Mesodermal cell (in vitro differentiated cells): ENCODE data around the gene LAMC2.

Source experiments
- H3K27ac ChIP-seq: 2 replicates; pipeline ENCODE4 v1.7.0; 2013; ENCODE audit warnings: mild to moderate bottlenecking, low read depth, low read length, moderate library complexity; ENCODE audit not compliant: severe bottlenecking
- H3K36me3 ChIP-seq: 2 replicates; pipeline ENCODE4 v1.7.1; 2013; ENCODE audit warnings: mild to moderate bottlenecking, low read length, moderate library complexity; ENCODE audit not compliant: control insufficient read depth, insufficient read depth
- H3K4me1 ChIP-seq: one replicate; pipeline ENCODE4 v1.7.1; 2013; ENCODE audit warnings: mild to moderate bottlenecking, low read length; ENCODE audit not compliant: insufficient read depth, control insufficient read depth, poor library complexity, severe bottlenecking
- H3K4me3 ChIP-seq: 2 replicates; pipeline ENCODE4 v1.7.0; 2013; ENCODE audit warnings: low read length, control low read depth, mild to moderate bottlenecking; ENCODE audit not compliant: insufficient read depth, poor library complexity, severe bottlenecking; ENCODE audit errors: extremely low read depth
- H3K9me3 ChIP-seq: 2 replicates; pipeline ENCODE4 v1.7.1; 2013; ENCODE audit warnings: mild to moderate bottlenecking, low read length, moderate library complexity; ENCODE audit not compliant: control insufficient read depth
- WGBS, 2 experiments: methylation state at CpG; one replicate each; pipeline ENCODE4 v1.1.5; 2013; ENCODE audit warnings: missing lambda C conversion rate in 2 of 2; ENCODE audit not compliant: insufficient coverage in 2 of 2; 5-methylcytosine and 5-hydroxymethylcytosine counted together

LAMC2 gene

GRCh38 chr1:183193963-183194525, 8.0 kb downstream of the LAMC2 start:
- Histone ChIP-seq H3K4me3 (no peak overlapping the region), H3K4me1 (peaks cover 4% of the 10 kb centered on the region), H3K9me3 (no peaks in the 10 kb centered on the region), H3K27ac (no peak overlapping the region), H3K36me3 (no peaks in the 10 kb centered on the region)
- 87 to 88% methylated on average over 1 to 3 of the region's 4 CpGs for WGBS, 2 experiments

- no peak overlapping the region for H3K27ac ChIP-seq
- no peak overlapping the region for H3K4me3 ChIP-seq
- no peaks in the 10 kb centered on the region for H3K36me3 ChIP-seq
- peaks cover 4% of the 10 kb centered on the region for H3K4me1 ChIP-seq
- H3K9me3 ChIP-seq = no peaks in the 10 kb centered on the region
- WGBS, 2 experiments = 100% methylated on average over 1 of the region's 1 CpG
Measured at GRCh38 chr1:183194527-183195141, 8.6 kb downstream of the LAMC2 start.

DNA sequence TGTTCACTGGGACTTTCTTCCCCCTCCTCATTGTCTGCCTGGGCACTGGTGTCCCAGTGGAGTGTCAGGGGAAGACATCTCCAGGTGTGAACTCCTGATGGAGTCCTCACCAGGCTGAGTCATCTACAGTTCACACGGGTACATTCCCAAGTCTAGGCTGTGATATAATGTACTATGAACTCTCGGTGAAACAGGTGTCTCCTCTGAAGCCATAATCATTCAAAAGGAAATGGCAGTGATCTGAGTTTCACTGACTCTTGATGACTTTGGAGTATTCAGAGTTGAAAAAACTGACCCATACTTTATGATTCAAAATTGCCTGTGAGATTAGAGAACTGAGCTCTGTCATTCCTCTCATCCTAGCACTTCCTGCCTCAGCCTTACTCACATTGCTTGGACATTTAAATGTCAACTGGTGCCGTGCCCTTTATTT, 9.1 kb downstream of the LAMC2 start:
- 39 to 67% methylated on average over 1 to 2 of the region's 3 CpGs for WGBS, 2 experiments

GRCh38 chr1:183197762-183198161, 11.7 kb downstream of the LAMC2 start:
- H3K9me3 ChIP-seq = no peaks in the 10 kb centered on the region
- 85 to 88% methylated on average over 4 of the region's 4 CpGs for WGBS, 2 experiments
- peaks cover 4% of the 10 kb centered on the region for H3K4me1 ChIP-seq
- no peak overlapping the region for H3K4me3 ChIP-seq
- H3K27ac ChIP-seq = no peak overlapping the region
- H3K36me3 ChIP-seq = no peaks in the 10 kb centered on the region

More for the DNA sequence above, 9.1 kb downstream of the LAMC2 start:
- Histone ChIP-seq H3K4me3 (no peak overlapping the region), H3K36me3 (no peaks in the 10 kb centered on the region), H3K27ac (no peak overlapping the region), H3K9me3 (no peaks in the 10 kb centered on the region), H3K4me1 (peaks cover 4% of the 10 kb centered on the region)

- Histone ChIP-seq H3K4me1 (peaks cover 4% of the 10 kb centered on the region), H3K4me3 (no peak overlapping the region), H3K27ac (no peak overlapping the region), H3K9me3 (no peaks in the 10 kb centered on the region), H3K36me3 (no peaks in the 10 kb centered on the region)
- WGBS, 2 experiments = 93 to 98% methylated on average over 6 to 9 of the region's 9 CpGs
Measured at GRCh38 chr1:183198463-183198862, 12.4 kb downstream of the LAMC2 start.

DNA sequence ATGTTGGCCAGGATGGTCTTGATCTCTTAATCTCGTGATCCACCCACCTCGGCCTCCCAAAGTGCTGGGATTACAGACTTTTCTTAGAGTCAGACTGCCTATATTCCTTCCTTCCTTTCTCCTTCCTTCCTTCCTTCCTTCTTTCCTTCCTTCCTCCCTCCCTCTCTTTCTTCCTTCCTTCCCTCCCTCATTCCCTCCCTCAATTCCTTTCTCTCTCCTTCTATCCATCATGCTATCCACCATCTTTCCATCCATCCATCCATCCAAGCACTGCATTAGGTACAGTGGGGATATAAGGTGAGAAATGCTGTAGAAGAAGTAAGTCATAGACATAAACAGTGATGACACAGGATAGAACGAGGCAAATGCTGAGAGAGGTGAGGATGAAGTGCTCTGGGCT, 13.2 kb downstream of the LAMC2 start:
- Histone ChIP-seq H3K9me3 (no peaks in the 10 kb centered on the region), H3K27ac (no peak overlapping the region), H3K36me3 (no peaks in the 10 kb centered on the region), H3K4me1 (peaks cover 4% of the 10 kb centered on the region), H3K4me3 (no peak overlapping the region)
- 92 to 93% methylated on average over 3 of the region's 3 CpGs for WGBS, 2 experiments

DNA sequence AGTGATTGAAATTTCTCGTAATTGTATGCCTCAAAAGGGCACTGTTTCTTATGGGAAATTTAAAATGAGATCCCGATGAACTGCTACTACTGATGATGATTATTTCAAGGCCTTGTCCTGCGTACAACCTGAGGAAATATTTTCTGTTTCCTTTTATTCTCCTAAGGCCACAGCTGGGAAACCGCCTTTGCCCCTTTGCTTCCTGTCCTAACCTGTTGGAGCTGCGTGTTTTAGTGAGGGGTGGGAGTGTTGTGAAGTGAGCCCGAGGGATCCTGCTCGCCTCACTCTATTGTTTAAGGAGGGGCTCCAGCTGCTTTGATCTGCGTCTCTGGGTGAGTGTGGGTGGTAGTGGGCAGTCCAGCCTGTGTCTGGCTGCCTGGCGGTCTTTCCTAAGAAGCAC, 14.4 kb downstream of the LAMC2 start:
- H3K4me3 ChIP-seq = no peak overlapping the region
- H3K36me3 ChIP-seq = no peaks in the 10 kb centered on the region
- H3K27ac ChIP-seq = no peak overlapping the region
- WGBS, 2 experiments = 88 to 92% methylated on average over 2 of the region's 9 CpGs
- no peaks in the 10 kb centered on the region for H3K4me1 ChIP-seq
- no peaks in the 10 kb centered on the region for H3K9me3 ChIP-seq

DNA sequence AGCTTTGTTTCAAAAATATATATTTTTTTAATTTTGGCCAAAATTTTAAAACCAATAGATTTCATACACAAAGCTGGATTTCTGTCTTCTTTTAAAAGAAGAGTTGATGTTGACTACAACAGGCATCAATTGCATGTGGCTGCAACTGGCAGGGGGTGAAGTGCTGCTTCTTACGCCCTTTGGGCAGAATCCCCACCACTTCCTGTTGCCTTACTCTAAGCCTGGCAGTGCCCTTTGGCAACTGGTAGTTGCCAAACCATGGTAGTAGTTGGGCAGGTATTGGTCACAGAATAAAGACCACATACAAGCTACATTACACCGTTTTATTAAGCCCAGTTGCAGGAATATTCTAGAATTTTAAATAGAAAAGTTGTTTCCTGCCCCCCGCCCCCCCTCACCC, 17.0 kb downstream of the LAMC2 start:
- H3K36me3 ChIP-seq = no peaks in the 10 kb centered on the region
- no CpG with 5 or more reads among the region's 3 CpGs for whole genome bisulfite sequencing, 2 experiments

GRCh38 chr1:183205196-183205781, 19.2 kb downstream of the LAMC2 start:
- H3K9me3 ChIP-seq = no peaks in the 10 kb centered on the region
- H3K27ac ChIP-seq = no peak overlapping the region
- WGBS, 2 experiments = 94 to 100% methylated on average over 2 to 3 of the region's 3 CpGs
- no peaks in the 10 kb centered on the region for H3K36me3 ChIP-seq
- H3K4me1 ChIP-seq = no peaks in the 10 kb centered on the region
- no peak overlapping the region for H3K4me3 ChIP-seq

More for the DNA sequence above, 17.0 kb downstream of the LAMC2 start:
- Histone ChIP-seq H3K9me3 (no peaks in the 10 kb centered on the region), H3K27ac (no peak overlapping the region), H3K4me3 (no peak overlapping the region), H3K4me1 (no peaks in the 10 kb centered on the region)

- Histone ChIP-seq H3K36me3 (no peaks in the 10 kb centered on the region), H3K27ac (no peak overlapping the region), H3K9me3 (no peaks in the 10 kb centered on the region), H3K4me3 (no peak overlapping the region), H3K4me1 (no peaks in the 10 kb centered on the region)
- 88 to 90% methylated on average over 2 to 6 of the region's 6 CpGs for WGBS, 2 experiments
Measured at GRCh38 chr1:183206538-183207122, 20.6 kb downstream of the LAMC2 start.
